HG03571 (cell line): ENCODE measurements around the gene ARL2.

Source experiments
- ATAC-seq: cut with Tn5 transposase; IDR thresholded peaks from one replicate; pipeline ENCODE4 v1.9.1; 2021; ENCODE audit not compliant: unreplicated experiment

ARL2 gene

GRCh38 chr11:65045061-65045460 lies 31.1 kb downstream of the ARL2 start:
- ATAC-seq, result no peak

- no peak for ATAC-seq
Measured at GRCh38 chr11:65045728-65046127, 31.8 kb downstream of the ARL2 start.

GRCh38 chr11:65047581-65048422 lies 33.8 kb downstream of the ARL2 start:
- ATAC-seq, result no peak

- ATAC-seq, result no peak
Measured at GRCh38 chr11:65051398-65051858, 37.5 kb downstream of the ARL2 start.

- no peak for ATAC-seq
Measured at GRCh38 chr11:65053827-65054508, 40.0 kb downstream of the ARL2 start.

GRCh38 chr11:65055538-65055937 lies 41.6 kb downstream of the ARL2 start:
- no peak for ATAC-seq

- ATAC-seq, result no peak
Measured at GRCh38 chr11:65056999-65057398, 43.0 kb downstream of the ARL2 start.

GRCh38 chr11:65057526-65057925 lies 43.6 kb downstream of the ARL2 start:
- ATAC-seq, result no peak

GRCh38 chr11:65058012-65058411 lies 44.1 kb downstream of the ARL2 start:
- ATAC-seq, result no peak

GRCh38 chr11:65058419-65059054 lies 44.6 kb downstream of the ARL2 start, which contains the start of gene NAALADL1:
Gene NAALADL1, minus strand, starts transcription at chr11:65058553. Its CDS starts 32 bp downstream, at chr11:65058521.
- no peak for ATAC-seq

- no peak for ATAC-seq
Measured at GRCh38 chr11:65059523-65059922, 45.6 kb downstream of the ARL2 start.

GRCh38 chr11:65059959-65060824 lies 46.2 kb downstream of the ARL2 start:
- ATAC-seq, result no peak

GRCh38 chr11:65060913-65061408 lies 47.0 kb downstream of the ARL2 start:
- no peak for ATAC-seq

GRCh38 chr11:65063532-65063931 lies 49.6 kb downstream of the ARL2 start:
- ATAC-seq, result no peak

GRCh38 chr11:65064847-65065240 lies 50.9 kb downstream of the ARL2 start:
- ATAC-seq, result no peak

- ATAC-seq, result no peak
Measured at GRCh38 chr11:65065851-65066250, 51.9 kb downstream of the ARL2 start.

GRCh38 chr11:65066315-65066714 lies 52.4 kb downstream of the ARL2 start:
- no peak for ATAC-seq

GRCh38 chr11:65066805-65067291 lies 52.9 kb downstream of the ARL2 start:
- ATAC-seq, result no peak

- no peak for ATAC-seq
Measured at GRCh38 chr11:65067446-65067845, 53.5 kb downstream of the ARL2 start.

GRCh38 chr11:65069217-65069616 lies 55.3 kb downstream of the ARL2 start:
- no peak for ATAC-seq
